ENCODE measurements around the gene CDH13.

The CDH13 gene

DNA sequence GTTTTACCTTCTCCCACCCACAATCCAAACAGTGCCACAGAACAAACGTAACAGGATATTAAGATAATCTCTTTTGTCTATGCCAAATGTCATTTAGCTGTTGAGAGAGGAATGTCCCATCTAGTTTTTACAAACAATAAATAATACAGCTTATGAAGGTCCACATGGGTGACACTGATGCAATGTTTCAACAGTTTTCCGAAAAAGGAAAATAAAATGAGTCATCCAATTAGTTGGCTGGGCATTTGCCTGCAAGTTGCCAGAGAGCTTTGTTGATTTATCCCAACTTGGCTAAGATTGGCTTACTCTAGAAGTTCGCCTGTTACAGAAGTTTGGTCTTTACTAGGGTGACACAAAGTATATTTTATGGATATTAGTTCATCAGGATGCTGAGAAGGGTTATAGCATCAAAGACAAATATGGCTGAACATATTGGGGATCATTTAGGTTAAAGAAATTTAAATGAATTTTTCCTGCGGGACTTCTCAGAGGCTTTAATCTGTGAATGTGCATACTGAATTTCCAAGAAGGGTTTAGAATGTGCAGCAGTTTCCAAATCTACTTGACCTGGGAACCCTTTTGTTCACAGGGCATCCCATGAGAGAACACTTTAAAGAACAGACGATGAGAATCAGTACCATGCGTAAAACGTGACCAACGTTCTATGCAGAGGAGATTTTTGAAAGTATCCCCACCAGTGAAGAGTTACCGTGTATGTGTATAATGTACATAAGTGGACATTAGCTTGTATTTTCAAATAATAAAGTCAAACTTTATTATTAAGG is 73.1 kb downstream of the CDH13 start:
- no peaks in the 10 kb centered on the region for H3K27me3 ChIP-seq (replicated peaks; ENCODE audit: control insufficient read depth, insufficient read depth, low read length)
- TF ChIP-seq, protein P1, sequence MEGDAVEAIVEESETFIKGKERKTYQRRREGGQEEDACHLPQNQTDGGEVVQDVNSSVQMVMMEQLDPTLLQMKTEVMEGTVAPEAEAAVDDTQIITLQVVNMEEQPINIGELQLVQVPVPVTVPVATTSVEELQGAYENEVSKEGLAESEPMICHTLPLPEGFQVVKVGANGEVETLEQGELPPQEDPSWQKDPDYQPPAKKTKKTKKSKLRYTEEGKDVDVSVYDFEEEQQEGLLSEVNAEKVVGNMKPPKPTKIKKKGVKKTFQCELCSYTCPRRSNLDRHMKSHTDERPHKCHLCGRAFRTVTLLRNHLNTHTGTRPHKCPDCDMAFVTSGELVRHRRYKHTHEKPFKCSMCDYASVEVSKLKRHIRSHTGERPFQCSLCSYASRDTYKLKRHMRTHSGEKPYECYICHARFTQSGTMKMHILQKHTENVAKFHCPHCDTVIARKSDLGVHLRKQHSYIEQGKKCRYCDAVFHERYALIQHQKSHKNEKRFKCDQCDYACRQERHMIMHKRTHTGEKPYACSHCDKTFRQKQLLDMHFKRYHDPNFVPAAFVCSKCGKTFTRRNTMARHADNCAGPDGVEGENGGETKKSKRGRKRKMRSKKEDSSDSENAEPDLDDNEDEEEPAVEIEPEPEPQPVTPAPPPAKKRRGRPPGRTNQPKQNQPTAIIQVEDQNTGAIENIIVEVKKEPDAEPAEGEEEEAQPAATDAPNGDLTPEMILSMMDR (IDR thresholded peaks at IDR 0.05; ENCODE audit: insufficient read depth, low read length, poor library complexity, severe bottlenecking) = no peak
- H3K36me3 ChIP-seq (ENCODE audit: control insufficient read depth, insufficient read depth, low read length) = no peaks in the 10 kb centered on the region
- no peak for DNase-seq (ENCODE audit: extremely low read depth, insufficient read length)
- no peak overlapping the region for H3K4me3 ChIP-seq (replicated peaks; ENCODE audit: low read depth, low read length)

DNA sequence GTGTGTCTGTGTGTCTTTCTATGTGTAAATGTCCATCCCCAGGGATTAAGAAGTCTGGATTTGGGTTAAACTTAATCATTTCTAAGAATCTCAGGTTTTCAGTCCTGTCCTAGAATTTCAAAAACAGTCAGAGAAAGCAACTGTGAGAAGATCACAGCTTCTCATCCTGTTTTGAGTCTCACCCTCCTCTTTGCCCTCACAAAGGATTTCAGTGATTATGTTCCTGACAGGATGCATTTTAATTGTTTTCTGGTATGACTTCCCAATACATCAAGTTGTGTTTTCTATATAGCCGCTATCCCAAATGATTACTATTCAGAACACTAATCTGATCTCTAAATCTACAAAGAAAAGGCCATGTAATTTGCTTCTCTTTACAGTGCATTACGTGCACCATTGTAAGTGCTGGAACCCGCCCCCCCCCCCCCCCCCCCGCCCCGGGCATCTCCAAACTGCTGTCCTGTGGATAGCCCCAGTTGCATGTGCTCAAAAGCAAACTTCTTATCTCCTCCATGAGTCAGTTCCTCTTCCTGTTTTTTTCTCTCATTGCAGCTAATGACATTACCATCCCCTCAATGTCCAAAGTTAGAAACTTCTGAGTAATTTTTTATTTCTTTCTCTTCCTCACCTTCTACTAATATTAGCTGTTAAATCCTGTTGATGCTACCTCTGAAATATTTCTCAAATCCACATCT is 73.9 kb downstream of the CDH13 start:
- no peak overlapping the region for H3K4me3 ChIP-seq (replicated peaks; ENCODE audit: low read depth, low read length)
- DNase-seq (ENCODE audit: extremely low read depth, insufficient read length) = peak; percentile 30
- no peaks in the 10 kb centered on the region for H3K27me3 ChIP-seq (replicated peaks; ENCODE audit: control insufficient read depth, insufficient read depth, low read length)
- TF ChIP-seq, protein P1 (IDR thresholded peaks at IDR 0.05; ENCODE audit: insufficient read depth, low read length, poor library complexity, severe bottlenecking) = no peak
- no peaks in the 10 kb centered on the region for H3K36me3 ChIP-seq (ENCODE audit: control insufficient read depth, insufficient read depth, low read length)

DNA sequence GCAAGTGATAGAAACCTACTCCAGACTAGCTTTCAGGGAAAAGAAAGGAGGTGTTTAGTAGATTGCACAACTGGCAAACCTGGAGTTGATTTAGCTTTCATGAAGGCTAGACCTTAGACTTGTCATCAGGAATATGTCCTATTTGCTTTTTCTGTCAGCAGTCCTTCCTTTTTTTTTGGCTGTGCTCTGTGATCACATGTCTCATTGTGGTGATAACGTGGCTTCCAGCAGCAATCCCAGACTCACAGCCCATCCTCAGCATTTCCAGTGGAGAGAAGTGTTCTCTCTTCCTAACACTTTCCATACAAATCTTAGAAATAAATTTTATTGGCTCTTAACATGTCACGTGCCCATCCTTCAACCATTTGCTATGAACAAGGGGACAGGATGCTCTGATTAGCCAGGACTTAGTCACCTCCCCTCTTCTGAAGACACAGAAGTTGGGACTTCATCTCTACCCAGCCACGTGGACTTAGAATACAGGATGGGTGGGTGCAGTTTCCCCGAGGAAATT is 74.7 kb downstream of the CDH13 start:
- Histone ChIP-seq H3K36me3 (ENCODE audit: control insufficient read depth, insufficient read depth, low read length) (no peaks in the 10 kb centered on the region), H3K27me3 (replicated peaks; ENCODE audit: control insufficient read depth, insufficient read depth, low read length) (no peaks in the 10 kb centered on the region), H3K4me3 (replicated peaks; ENCODE audit: low read depth, low read length) (no peak overlapping the region)
- no peak for DNase-seq (ENCODE audit: extremely low read depth, insufficient read length)
- TF ChIP-seq, protein P1 (IDR thresholded peaks at IDR 0.05; ENCODE audit: insufficient read depth, low read length, poor library complexity, severe bottlenecking) = no peak

DNA sequence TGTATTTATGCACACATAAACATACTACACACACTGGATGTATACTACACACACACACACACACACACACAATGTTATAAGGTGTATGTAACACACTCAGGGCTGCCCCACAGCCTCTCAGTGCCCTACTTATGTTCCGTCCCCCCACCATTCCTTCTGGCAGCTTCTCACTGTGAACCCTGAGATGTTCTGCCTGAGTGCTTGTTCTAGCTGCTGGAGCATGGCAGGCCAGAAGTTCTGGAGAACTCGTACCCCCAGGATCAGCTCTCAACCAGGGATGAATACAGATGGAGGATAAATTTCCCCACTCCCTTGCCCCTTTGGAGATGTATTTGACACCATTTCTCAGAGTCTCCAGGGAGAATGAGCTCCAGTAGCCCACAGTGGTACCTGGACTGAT is 76.4 kb downstream of the CDH13 start:
- no peaks in the 10 kb centered on the region for H3K27me3 ChIP-seq (replicated peaks; ENCODE audit: control insufficient read depth, insufficient read depth, low read length)
- TF ChIP-seq, protein P1 (IDR thresholded peaks at IDR 0.05; ENCODE audit: insufficient read depth, low read length, poor library complexity, severe bottlenecking) = no peak
- H3K4me3 ChIP-seq (replicated peaks; ENCODE audit: low read depth, low read length) = no peak overlapping the region
- no peak for DNase-seq (ENCODE audit: extremely low read depth, insufficient read length)
- H3K36me3 ChIP-seq (ENCODE audit: control insufficient read depth, insufficient read depth, low read length) = no peaks in the 10 kb centered on the region

DNA sequence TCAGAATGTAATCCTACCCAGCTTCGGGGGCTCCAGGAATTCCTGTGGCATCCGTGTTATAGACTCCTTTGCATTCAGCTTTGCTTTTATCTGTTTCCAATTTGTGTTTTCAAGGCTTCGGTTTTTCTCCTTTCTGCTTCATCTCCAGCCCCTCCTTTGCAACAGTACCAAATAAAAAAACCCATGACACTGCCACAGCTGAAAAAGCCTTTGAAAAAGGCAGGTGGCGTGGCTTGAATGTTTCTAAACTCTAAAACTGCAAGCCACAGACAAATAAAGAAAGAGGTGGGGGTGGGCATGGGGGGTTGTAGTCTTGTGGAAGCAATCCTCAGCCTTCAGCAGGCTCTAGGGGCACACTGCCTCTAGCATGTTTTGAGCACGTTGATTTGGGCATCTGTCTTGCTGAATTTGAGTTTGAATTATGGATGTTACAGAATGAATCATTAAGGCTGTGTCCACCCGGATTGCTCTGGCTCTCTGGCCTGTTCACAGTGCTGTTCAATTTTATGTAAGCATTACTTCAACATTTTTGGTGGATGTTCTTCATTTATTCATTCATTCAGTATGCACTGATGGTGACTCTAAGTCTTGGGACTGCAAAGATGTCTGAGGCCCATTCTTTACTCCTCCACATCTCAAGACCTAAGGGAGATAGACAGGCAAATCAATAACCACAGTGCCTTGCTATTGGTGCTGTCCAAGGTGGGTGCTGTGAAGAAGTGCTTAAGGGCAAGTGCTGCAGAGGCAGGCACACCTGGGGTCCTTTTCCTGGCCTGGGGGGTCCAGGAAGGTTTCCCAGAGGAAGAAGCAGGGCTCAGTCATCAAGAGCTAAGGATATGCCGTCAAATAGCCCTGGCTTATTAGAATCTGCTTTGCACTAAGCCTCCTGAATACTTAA is 77.4 kb downstream of the CDH13 start:
- Histone ChIP-seq H3K36me3 (ENCODE audit: control insufficient read depth, insufficient read depth, low read length) (no peaks in the 10 kb centered on the region), H3K4me3 (replicated peaks; ENCODE audit: low read depth, low read length) (no peak overlapping the region), H3K27me3 (replicated peaks; ENCODE audit: control insufficient read depth, insufficient read depth, low read length) (no peaks in the 10 kb centered on the region)
- TF ChIP-seq, protein P1 (IDR thresholded peaks at IDR 0.05; ENCODE audit: insufficient read depth, low read length, poor library complexity, severe bottlenecking) = no peak
- no peak for DNase-seq (ENCODE audit: extremely low read depth, insufficient read length)
